ENCODE results near the gene LARP4B. TPM values are rescaled to one million over a fixed set of nuclear protein-coding genes. Genes with fewer than 3 reads are reported as not detected.

LARP4B gene
- total and polyA plus RNA-seq, 2 donors (not counting 1 experiment from before 2014, with no cell fraction given), result 35.6 to 129 TPM

DNA sequence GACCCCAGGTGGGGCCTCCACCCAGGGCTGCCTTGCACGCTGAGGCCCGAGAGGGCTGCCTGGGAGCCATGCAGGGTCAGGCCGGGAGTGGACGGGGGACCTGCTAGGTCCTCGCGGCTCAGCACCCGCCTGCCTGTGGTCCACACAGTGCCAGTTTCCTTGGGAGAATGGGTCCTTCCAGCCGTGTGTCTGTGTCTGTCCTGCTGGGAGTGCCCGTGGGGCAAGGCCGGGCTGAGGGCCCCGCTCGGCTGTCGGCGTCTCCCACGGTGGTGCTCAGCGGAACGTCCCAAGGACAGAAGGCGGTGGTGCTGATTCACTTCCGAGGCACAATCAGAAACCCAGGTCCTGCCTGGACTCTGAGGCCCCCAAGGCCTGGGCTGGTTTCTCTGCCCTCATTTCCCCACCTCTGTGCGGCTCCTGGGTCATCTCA, 33.5 kb upstream of the LARP4B start:
- no peaks in the 10 kb centered on the region for H3K36me3 ChIP-seq (replicated peaks in 1 of 2; ENCODE audit: control extremely low read depth in 1 of 2, control insufficient read depth in 1 of 2, extremely low read depth in 1 of 2, insufficient read depth in 2 of 2, low read length in 1 of 2)
- H3K4me3 ChIP-seq (ENCODE audit: control extremely low read depth in 1 of 5, extremely low read depth in 1 of 5, insufficient read depth in 1 of 5, low read depth in 2 of 5, low read length in 4 of 5), result no peak overlapping the region
- ATAC-seq (ENCODE audit: low read depth) (no peak), DNase-seq (no peak)
- H4K20me1 ChIP-seq (ENCODE audit: control insufficient read depth, insufficient read depth, low read length, poor library complexity, severe bottlenecking), result no peaks in the 10 kb centered on the region
- no peak overlapping the region for H3K4me2 ChIP-seq (replicated peaks; ENCODE audit: low read depth, low read length, poor library complexity, severe bottlenecking)
- Mint-ChIP-seq H3K27ac (no peak overlapping the region), H3K27me3 (peaks cover 27% of the 10 kb centered on the region), H3K4me3 (no peak overlapping the region), H3K4me1 (no peaks in the 10 kb centered on the region), H3K9me3 (ENCODE audit: insufficient read depth) (no peaks in the 10 kb centered on the region)
- peaks cover 0 to 6% (median 0%) of the 10 kb centered on the region in 4 experiments for H3K27me3 ChIP-seq (replicated peaks in 1 of 4; ENCODE audit: control extremely low read depth in 1 of 4, control insufficient read depth in 3 of 4, insufficient read depth in 4 of 4, low read length in 3 of 4)
- H3K4me1 ChIP-seq (ENCODE audit: control insufficient read depth in 2 of 2, insufficient read depth in 2 of 2, low read length in 2 of 2), result no peaks in the 10 kb centered on the region
- ChIA-PET CTCF (no interaction called here), POLR2A (no interaction called here)
- no peak overlapping the region for H2AFZ ChIP-seq (ENCODE audit: insufficient read depth, low read depth, low read length, poor library complexity, severe bottlenecking)
- intact Hi-C loops (cut with micrococcal nuclease), result no loop called here
- H3K9ac ChIP-seq (ENCODE audit: low read length), result no peak overlapping the region
- peaks cover 0 to 3% (median 0%) of the 10 kb centered on the region in 3 donors for H3K9me3 ChIP-seq (ENCODE audit: control extremely low read depth in 1 of 3, control insufficient read depth in 2 of 3, insufficient read depth in 1 of 3, low read length in 2 of 3)
- no peaks in the 10 kb centered on the region for H3K79me2 ChIP-seq (ENCODE audit: control insufficient read depth, insufficient read depth, low read length)
- TF ChIP-seq, protein P1, sequence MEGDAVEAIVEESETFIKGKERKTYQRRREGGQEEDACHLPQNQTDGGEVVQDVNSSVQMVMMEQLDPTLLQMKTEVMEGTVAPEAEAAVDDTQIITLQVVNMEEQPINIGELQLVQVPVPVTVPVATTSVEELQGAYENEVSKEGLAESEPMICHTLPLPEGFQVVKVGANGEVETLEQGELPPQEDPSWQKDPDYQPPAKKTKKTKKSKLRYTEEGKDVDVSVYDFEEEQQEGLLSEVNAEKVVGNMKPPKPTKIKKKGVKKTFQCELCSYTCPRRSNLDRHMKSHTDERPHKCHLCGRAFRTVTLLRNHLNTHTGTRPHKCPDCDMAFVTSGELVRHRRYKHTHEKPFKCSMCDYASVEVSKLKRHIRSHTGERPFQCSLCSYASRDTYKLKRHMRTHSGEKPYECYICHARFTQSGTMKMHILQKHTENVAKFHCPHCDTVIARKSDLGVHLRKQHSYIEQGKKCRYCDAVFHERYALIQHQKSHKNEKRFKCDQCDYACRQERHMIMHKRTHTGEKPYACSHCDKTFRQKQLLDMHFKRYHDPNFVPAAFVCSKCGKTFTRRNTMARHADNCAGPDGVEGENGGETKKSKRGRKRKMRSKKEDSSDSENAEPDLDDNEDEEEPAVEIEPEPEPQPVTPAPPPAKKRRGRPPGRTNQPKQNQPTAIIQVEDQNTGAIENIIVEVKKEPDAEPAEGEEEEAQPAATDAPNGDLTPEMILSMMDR (IDR thresholded peaks at IDR 0.05), result no peak
- 98% methylated on average over 20 of the region's 20 CpGs for WGBS (ENCODE audit: insufficient coverage)
- H3K27ac ChIP-seq (ENCODE audit: low read length in 2 of 2), result no peak overlapping the region

DNA sequence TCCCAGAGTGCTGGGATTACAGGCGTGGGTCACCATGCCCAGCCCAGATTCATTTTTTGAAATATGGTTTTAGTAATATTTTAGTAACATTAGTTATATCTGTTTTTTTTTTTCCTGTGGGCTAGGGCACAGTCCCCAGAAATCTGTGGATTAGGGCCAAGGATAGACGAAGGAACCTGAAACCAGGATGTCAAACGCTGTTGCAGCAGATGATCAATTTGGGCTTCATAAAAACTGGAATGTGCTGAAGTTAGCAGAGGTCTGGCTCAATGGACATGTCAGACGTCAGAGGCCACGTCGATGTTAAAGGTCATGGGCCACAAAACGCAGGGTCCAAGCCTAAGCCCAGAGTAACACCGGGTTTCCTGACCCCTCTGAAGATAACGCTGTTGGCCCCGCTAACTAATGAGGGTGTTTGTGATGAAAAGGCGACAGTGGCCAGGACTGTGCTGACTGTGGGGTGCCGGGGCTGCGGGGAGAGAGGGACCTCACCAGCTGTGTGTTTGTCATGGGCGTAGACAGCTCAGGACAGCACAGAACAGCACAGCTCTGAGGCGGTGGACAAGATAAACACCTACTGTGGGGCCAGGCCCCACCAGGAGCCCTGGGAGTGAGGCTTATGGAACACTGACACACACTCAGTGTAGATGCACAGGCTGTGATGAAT, 32.9 kb upstream of the LARP4B start:
- peaks cover 0 to 6% (median 0%) of the 10 kb centered on the region in 4 experiments for H3K27me3 ChIP-seq (replicated peaks in 1 of 4; ENCODE audit: control extremely low read depth in 1 of 4, control insufficient read depth in 3 of 4, insufficient read depth in 4 of 4, low read length in 3 of 4)
- no peak for TF ChIP-seq EZH2 (IDR thresholded peaks at IDR 0.05; ENCODE audit: borderline replicate concordance, insufficient read depth, low read depth, low read length, poor library complexity, severe bottlenecking)
- TF ChIP-seq, protein P1 (IDR thresholded peaks at IDR 0.05), result no peak
- 96% methylated on average over 14 of the region's 15 CpGs for WGBS (ENCODE audit: insufficient coverage)
- ChIA-PET POLR2A (no interaction called here), CTCF (no interaction called here)
- Mint-ChIP-seq H3K27me3 (peaks cover 25% of the 10 kb centered on the region), H3K9me3 (ENCODE audit: insufficient read depth) (no peaks in the 10 kb centered on the region), H3K4me1 (no peaks in the 10 kb centered on the region), H3K27ac (no peak overlapping the region), H3K4me3 (no peak overlapping the region)
- no peak overlapping the region for H3K9ac ChIP-seq (ENCODE audit: low read length)
- no peak overlapping the region for H2AFZ ChIP-seq (ENCODE audit: insufficient read depth, low read depth, low read length, poor library complexity, severe bottlenecking)
- ATAC-seq (ENCODE audit: low read depth) (no peak), DNase-seq (no peak)
- no peaks in the 10 kb centered on the region for H4K20me1 ChIP-seq (ENCODE audit: control insufficient read depth, insufficient read depth, low read length, poor library complexity, severe bottlenecking)
- no peak overlapping the region for H3K27ac ChIP-seq (ENCODE audit: low read length in 2 of 2)
- no peaks in the 10 kb centered on the region for H3K79me2 ChIP-seq (ENCODE audit: control insufficient read depth, insufficient read depth, low read length)
- no peaks in the 10 kb centered on the region for H3K4me1 ChIP-seq (ENCODE audit: control insufficient read depth in 2 of 2, insufficient read depth in 2 of 2, low read length in 2 of 2)
- intact Hi-C loops (cut with micrococcal nuclease), result no loop called here
- H3K4me2 ChIP-seq (replicated peaks; ENCODE audit: low read depth, low read length, poor library complexity, severe bottlenecking), result no peak overlapping the region
- H3K36me3 ChIP-seq (replicated peaks in 1 of 2; ENCODE audit: control extremely low read depth in 1 of 2, control insufficient read depth in 1 of 2, extremely low read depth in 1 of 2, insufficient read depth in 2 of 2, low read length in 1 of 2), result no peaks in the 10 kb centered on the region
- no peak overlapping the region for H3K4me3 ChIP-seq (ENCODE audit: control extremely low read depth in 1 of 5, extremely low read depth in 1 of 5, insufficient read depth in 1 of 5, low read depth in 2 of 5, low read length in 4 of 5)
- H3K9me3 ChIP-seq (ENCODE audit: control extremely low read depth in 1 of 3, control insufficient read depth in 2 of 3, insufficient read depth in 1 of 3, low read length in 2 of 3), result peaks cover 0 to 3% (median 0%) of the 10 kb centered on the region in 3 donors

All from B cell (primary cell).